HepG2 (cell line): ENCODE results near the gene PRRT1. TPM values are rescaled to one million over a fixed set of nuclear protein-coding genes. Genes with fewer than 3 reads are reported as not detected.

Experiments
- ATM ChIP-seq: fragments of 450-650 bp; IDR thresholded peaks from 2 replicates; pipeline ENCODE4 v1.7.1; 2017; ENCODE audit warnings: mild to moderate bottlenecking, borderline replicate concordance
- BCL3 ChIP-seq: sonication (generic); formaldehyde crosslinking; IDR thresholded peaks from 2 replicates; pipeline ENCODE4 v1.5.1; 2020; ENCODE audit warnings: mild to moderate bottlenecking, missing genetic modification reagents, moderate library complexity
- GTF2F1 ChIP-seq: fragments of 150-350 bp; IDR thresholded peaks from 2 replicates; pipeline ENCODE4 v1.6.1; 2014; ENCODE audit warnings: low read length
- IRX3 ChIP-seq: sonication (generic); formaldehyde crosslinking; IDR thresholded peaks from 2 replicates; pipeline ENCODE4 v1.8.1; 2023; ENCODE audit warnings: mild to moderate bottlenecking, low read depth, missing genetic modification reagents, borderline replicate concordance
- LRRFIP1 ChIP-seq: sonication (generic); formaldehyde crosslinking; conservative IDR thresholded peaks from 2 replicates; pipeline ENCODE4 v1.4.0; 2020; ENCODE audit warnings: missing genetic modification reagents
- MTF1 ChIP-seq: sonication (generic); formaldehyde crosslinking; IDR thresholded peaks from 2 replicates; pipeline ENCODE4 v1.5.0; 2020; ENCODE audit warnings: missing genetic modification reagents
- MXD1 ChIP-seq: sonication (generic); formaldehyde crosslinking; IDR thresholded peaks from 2 replicates; pipeline ENCODE4 v1.4.0; 2020; ENCODE audit warnings: mild to moderate bottlenecking, missing genetic modification reagents
- PHF5A ChIP-seq: IDR thresholded peaks from one replicate; pipeline ENCODE4 v1.6.1; 2018; ENCODE audit warnings: low read depth, missing genetic modification reagents; ENCODE audit not compliant: unreplicated experiment
- RBFOX2 ChIP-seq: fragments of 200-400 bp; formaldehyde crosslinking; IDR thresholded peaks from 2 replicates; pipeline ENCODE4 v1.6.1; 2017; ENCODE audit warnings: low read depth, mild to moderate bottlenecking, low read length
- RFX3 ChIP-seq: IDR thresholded peaks from 2 replicates; pipeline ENCODE4 v1.6.1; 2016; ENCODE audit warnings: missing biosample characterization, missing genetic modification reagents
- TAF1 ChIP-seq: sonication (generic); formaldehyde crosslinking; IDR thresholded peaks from 2 replicates; pipeline ENCODE4 v1.4.0; 2020; ENCODE audit warnings: missing genetic modification reagents
- TEF ChIP-seq: sonication (generic); formaldehyde crosslinking; IDR thresholded peaks from 2 replicates; pipeline ENCODE4 v1.5.0; 2020; ENCODE audit warnings: missing genetic modification reagents
- ZBED4 ChIP-seq: sonication (generic); formaldehyde crosslinking; IDR thresholded peaks from 2 replicates; pipeline ENCODE4 v1.4.0; 2020; ENCODE audit warnings: missing genetic modification reagents, borderline replicate concordance
- ZNF160 ChIP-seq: sonication (generic); formaldehyde crosslinking; IDR thresholded peaks from 2 replicates; pipeline ENCODE4 v1.8.0; 2022; ENCODE audit warnings: mild to moderate bottlenecking, inconsistent platforms, missing genetic modification reagents
- ZNF414 ChIP-seq: sonication (generic); formaldehyde crosslinking; IDR thresholded peaks from 2 replicates; pipeline ENCODE4 v1.5.0; 2020; ENCODE audit warnings: missing genetic modification reagents
- ZNF619 ChIP-seq: sonication (generic); formaldehyde crosslinking; IDR thresholded peaks from 2 replicates; pipeline ENCODE4 v1.4.0; 2020; ENCODE audit warnings: mild to moderate bottlenecking, missing genetic modification reagents
- ZNF644 ChIP-seq: IDR thresholded peaks from 2 replicates; pipeline ENCODE4 v1.6.1; 2016; ENCODE audit warnings: low read depth
- ZNF775 ChIP-seq: sonication (generic); formaldehyde crosslinking; IDR thresholded peaks from 2 replicates; pipeline ENCODE4 v1.4.0; 2020; ENCODE audit warnings: missing genetic modification reagents, mild to moderate bottlenecking, moderate library complexity, borderline replicate concordance
- ZNF883 ChIP-seq: sonication (generic); formaldehyde crosslinking; IDR thresholded peaks from 2 replicates; pipeline ENCODE4 v1.5.1; 2020; ENCODE audit warnings: mild to moderate bottlenecking, missing genetic modification reagents; ENCODE audit errors: not compliant biosample characterization
- polyA plus RNA-seq, 8 experiments: library from polyadenylated mRNA; depleted of rRNA in 3 of 8; stranded (reverse) in 7 of 8; unstranded in 1 of 8; fragments of >200 nt; fragmentation: Illumina TruSeq in 4 of 8; extraction: Trizol in 4 of 8; gene quantifications; 2 replicates each; pipeline versions ENCODE4 v1.2.1 to v1.2.3, GENCODE V29; 2011 to 2016; ENCODE audit warnings: low read depth in 4 of 8, missing spikeins in 1 of 8, mixed read lengths in 1 of 8; ENCODE audit not compliant: insufficient read depth in 1 of 8
- total RNA-seq, 5 experiments: library from RNA; depleted of rRNA; stranded (reverse); fragments of >200 nt; fragmentation: Illumina TruSeq; extraction: Trizol; gene quantifications; 2 replicates each; pipeline ENCODE4 v1.2.3, GENCODE V29; 2016; ENCODE audit warnings: low read depth in 1 of 5

Gene PRRT1
- total and polyA plus RNA-seq, 2 of the 13 experiments (the other 11 are each of a cell fraction or from before 2014, with no cell fraction given) = 0.64 to 1.4 TPM

- TF ChIP-seq ZNF414 (CRISPR knock-in tag) (no peak), ZNF883 (no peak), ZNF644 (CRISPR knock-in tag) (no peak), RFX3 (CRISPR knock-in tag) (peak; percentile 76), PHF5A (CRISPR knock-in tag) (peak; percentile 44), BCL3 (CRISPR knock-in tag) (no peak), ZNF619 (no peak), RBFOX2 (0 out of 2 replicates have a peak, but pooled peaks have one; percentile 4), IRX3 (CRISPR knock-in tag) (no peak), ATM (no peak), ZNF775 (CRISPR knock-in tag) (no peak), GTF2F1 (no peak), TEF (CRISPR knock-in tag) (no peak), ZNF160 (CRISPR knock-in tag) (no peak), ZBED4 (CRISPR knock-in tag) (no peak), LRRFIP1 (CRISPR knock-in tag) (no peak), MXD1 (CRISPR knock-in tag) (no peak), TAF1 (no peak), MTF1 (no peak)
These were observed 38.1 kb downstream of the PRRT1 start (continued) for GRCh38 chr6:32113386-32114352.
